GM13976 (cell line): Measurements from ENCODE around the gene MAP1S.
A peak's percentile ranks its signal among the peaks of the same experiment; 100 is the strongest.

ENCODE experiments used
- DNase-seq: peaks from one replicate; pipeline ENCODE4 v3.0.0; 2012; ENCODE audit warnings: low spot score
- CTCF ChIP-seq: IDR thresholded peaks from 2 replicates; pipeline ENCODE4 v1.5.1; 2012; ENCODE audit warnings: borderline replicate concordance, mild to moderate bottlenecking; ENCODE audit not compliant: insufficient read depth; ENCODE audit errors: extremely low read depth, missing control alignments, control extremely low read depth
- in situ Hi-C: fragments of 300-500 bp; cut with MboI; formaldehyde crosslinking; loops from one replicate; pipeline ENCODE4 v1.12.0; 2022; ENCODE audit warnings: low sequenced_read_pairs, mixed read lengths, inconsistent platforms; ENCODE audit not compliant: unreplicated experiment

MAP1S gene

GRCh38 chr19:17716309-17716929 lies 2.9 kb upstream of the MAP1S start:
- DNase-seq = peak; percentile 37
- in situ Hi-C loops = no loop called here

GRCh38 chr19:17718550-17718946 lies 732 bp upstream of the MAP1S start:
- in situ Hi-C loops = no loop called here
- TF ChIP-seq CTCF = no peak
- no peak for DNase-seq

More at GRCh38 chr19:17716309-17716929, 2.9 kb upstream of the MAP1S start:
- TF ChIP-seq CTCF = peak; percentile 13

- in situ Hi-C loops = no loop called here
- DNase-seq = peak; percentile 60
- no peak for TF ChIP-seq CTCF
These were observed 585 bp downstream of the MAP1S start for GRCh38 chr19:17719730-17720400.

GRCh38 chr19:17720440-17720839 lies 1.2 kb downstream of the MAP1S start:
- TF ChIP-seq CTCF = no peak
- DNase-seq = no peak
- in situ Hi-C loops = no loop called here

GRCh38 chr19:17721111-17721628 lies 1.9 kb downstream of the MAP1S start:
- no peak for TF ChIP-seq CTCF
- DNase-seq = peak; percentile 18
- in situ Hi-C loops = no loop called here

- no peak for TF ChIP-seq CTCF
These were observed 2.5 kb downstream of the MAP1S start for GRCh38 chr19:17721821-17722220.

More at GRCh38 chr19:17721821-17722220, 2.5 kb downstream of the MAP1S start:
- in situ Hi-C loops = no loop called here
- peak; percentile 43 for DNase-seq
